ENCODE measurements around the gene NTRK2. TPM values are rescaled to one million over a fixed set of nuclear protein-coding genes. Genes with fewer than 3 reads are reported as not detected.

The NTRK2 gene
- total RNA-seq, 1 experiment from 2014 or later, result not detected

DNA sequence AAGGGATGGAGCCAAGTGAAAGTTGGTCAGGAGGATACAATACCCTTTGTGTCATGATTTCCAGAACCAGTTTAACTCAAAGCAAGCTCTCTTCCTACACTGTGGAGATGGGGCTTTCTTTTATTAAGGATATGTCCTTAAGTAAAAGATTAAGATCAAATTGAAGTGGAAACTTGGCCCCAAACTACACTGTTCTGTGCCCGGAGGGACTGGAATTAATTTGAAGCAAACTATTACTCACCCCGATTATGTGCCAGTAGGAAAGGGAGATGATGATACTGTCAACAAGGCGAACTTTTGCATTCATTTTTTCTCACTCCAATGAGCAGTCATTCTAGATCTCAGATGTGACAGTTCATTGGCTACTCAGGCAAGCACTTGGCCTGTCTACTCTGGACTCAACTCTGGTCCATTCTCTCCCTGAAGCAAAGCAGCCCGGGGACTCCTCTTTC is 186.7 kb downstream of the NTRK2 start:
- no peak for TF ChIP-seq EZH2 (IDR thresholded peaks at IDR 0.05; ENCODE audit: low read depth)
- TF ChIP-seq, protein P1, sequence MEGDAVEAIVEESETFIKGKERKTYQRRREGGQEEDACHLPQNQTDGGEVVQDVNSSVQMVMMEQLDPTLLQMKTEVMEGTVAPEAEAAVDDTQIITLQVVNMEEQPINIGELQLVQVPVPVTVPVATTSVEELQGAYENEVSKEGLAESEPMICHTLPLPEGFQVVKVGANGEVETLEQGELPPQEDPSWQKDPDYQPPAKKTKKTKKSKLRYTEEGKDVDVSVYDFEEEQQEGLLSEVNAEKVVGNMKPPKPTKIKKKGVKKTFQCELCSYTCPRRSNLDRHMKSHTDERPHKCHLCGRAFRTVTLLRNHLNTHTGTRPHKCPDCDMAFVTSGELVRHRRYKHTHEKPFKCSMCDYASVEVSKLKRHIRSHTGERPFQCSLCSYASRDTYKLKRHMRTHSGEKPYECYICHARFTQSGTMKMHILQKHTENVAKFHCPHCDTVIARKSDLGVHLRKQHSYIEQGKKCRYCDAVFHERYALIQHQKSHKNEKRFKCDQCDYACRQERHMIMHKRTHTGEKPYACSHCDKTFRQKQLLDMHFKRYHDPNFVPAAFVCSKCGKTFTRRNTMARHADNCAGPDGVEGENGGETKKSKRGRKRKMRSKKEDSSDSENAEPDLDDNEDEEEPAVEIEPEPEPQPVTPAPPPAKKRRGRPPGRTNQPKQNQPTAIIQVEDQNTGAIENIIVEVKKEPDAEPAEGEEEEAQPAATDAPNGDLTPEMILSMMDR (conservative IDR thresholded peaks at IDR 0.05), result no peak
- H3K9me3 ChIP-seq (ENCODE audit: insufficient read depth, low read depth), result no peaks in the 10 kb centered on the region
- DNase-seq, result no peak
- no peak overlapping the region for H3K27ac ChIP-seq
- no peaks in the 10 kb centered on the region for H3K36me3 ChIP-seq (ENCODE audit: low read depth)
- BruUV-seq (replicated peaks), result no TSS peak
- H3K27me3 ChIP-seq (ENCODE audit: insufficient read depth, low read depth), result peaks cover 31% of the 10 kb centered on the region
- ChIA-PET POLR2A (ENCODE audit: unreplicated experiment) (no interaction called here), CTCF (no interaction called here)
- intact Hi-C loops (cut with micrococcal nuclease; ENCODE audit: unreplicated experiment), result no loop called here
- no peaks in the 10 kb centered on the region for H3F3A ChIP-seq (ENCODE audit: insufficient read depth, low read depth)
- no peaks in the 10 kb centered on the region for H4K20me1 ChIP-seq (ENCODE audit: insufficient read depth)
- H3K4me2 ChIP-seq, result no peak overlapping the region
- H2AFZ ChIP-seq, result no peak overlapping the region
- no peaks in the 10 kb centered on the region for H3K9me2 ChIP-seq (ENCODE audit: insufficient read depth)
- no peaks in the 10 kb centered on the region for H3K4me1 ChIP-seq (replicated peaks; ENCODE audit: insufficient read depth)
- no peak overlapping the region for H3K4me3 ChIP-seq
- H3K79me2 ChIP-seq (ENCODE audit: low read depth), result no peaks in the 10 kb centered on the region

- Histone ChIP-seq H3K79me2 (ENCODE audit: low read depth) (no peaks in the 10 kb centered on the region), H3K4me1 (replicated peaks; ENCODE audit: insufficient read depth) (no peaks in the 10 kb centered on the region), H3K36me3 (ENCODE audit: low read depth) (no peaks in the 10 kb centered on the region), H3K9me2 (ENCODE audit: insufficient read depth) (no peaks in the 10 kb centered on the region), H3K4me3 (no peak overlapping the region), H3K9me3 (ENCODE audit: insufficient read depth, low read depth) (no peaks in the 10 kb centered on the region), H3F3A (ENCODE audit: insufficient read depth, low read depth) (no peaks in the 10 kb centered on the region), H3K27me3 (ENCODE audit: insufficient read depth, low read depth) (peaks cover 41% of the 10 kb centered on the region), H2AFZ (no peak overlapping the region), H4K20me1 (ENCODE audit: insufficient read depth) (no peaks in the 10 kb centered on the region), H3K4me2 (no peak overlapping the region), H3K27ac (no peak overlapping the region)
- no peak for DNase-seq
- CTCF ChIA-PET, result interaction anchor here (0.7 kb wide), 1 partner anchor 54 kb away, joined by 4 read pairs; no protein-coding TSS in a partner anchor
- intact Hi-C loops (cut with micrococcal nuclease; ENCODE audit: unreplicated experiment), result no loop called here
- TF ChIP-seq EZH2 (IDR thresholded peaks at IDR 0.05; ENCODE audit: low read depth), result no peak
- TF ChIP-seq, protein P1 (conservative IDR thresholded peaks at IDR 0.05), result no peak
- BruUV-seq (replicated peaks), result no TSS peak
- POLR2A ChIA-PET (ENCODE audit: unreplicated experiment), result no interaction called here
Observed at GRCh38 chr9:84857211-84857610, 187.7 kb downstream of the NTRK2 start.

GRCh38 chr9:84858364-84858763 is 188.8 kb downstream of the NTRK2 start:
- ChIA-PET CTCF (no interaction called here), POLR2A (ENCODE audit: unreplicated experiment) (interaction anchor here (0.6 kb wide), 1 partner anchor 181 kb away, joined by 3 read pairs; no protein-coding TSS in a partner anchor)
- Histone ChIP-seq H4K20me1 (ENCODE audit: insufficient read depth) (no peaks in the 10 kb centered on the region), H3K4me3 (no peak overlapping the region), H3K79me2 (ENCODE audit: low read depth) (no peaks in the 10 kb centered on the region), H3K9me3 (ENCODE audit: insufficient read depth, low read depth) (no peaks in the 10 kb centered on the region), H3K27ac (no peak overlapping the region), H3K4me2 (no peak overlapping the region), H2AFZ (no peak overlapping the region), H3K4me1 (replicated peaks; ENCODE audit: insufficient read depth) (no peaks in the 10 kb centered on the region), H3F3A (ENCODE audit: insufficient read depth, low read depth) (no peaks in the 10 kb centered on the region), H3K9me2 (ENCODE audit: insufficient read depth) (no peaks in the 10 kb centered on the region), H3K36me3 (ENCODE audit: low read depth) (no peaks in the 10 kb centered on the region), H3K27me3 (ENCODE audit: insufficient read depth, low read depth) (peaks cover 41% of the 10 kb centered on the region)
- DNase-seq, result no peak
- BruUV-seq (replicated peaks), result no TSS peak
- intact Hi-C loops (cut with micrococcal nuclease; ENCODE audit: unreplicated experiment), result no loop called here
- TF ChIP-seq, protein P1 (conservative IDR thresholded peaks at IDR 0.05), result no peak
- no peak for TF ChIP-seq EZH2 (IDR thresholded peaks at IDR 0.05; ENCODE audit: low read depth)
